Measurements from ENCODE around the gene ARRB1. TPM values are rescaled to one million over a fixed set of nuclear protein-coding genes. Genes with fewer than 3 reads are reported as not detected.

Gene ARRB1
- total RNA-seq, 1 experiment from 2014 or later = 24.2 TPM

- Histone ChIP-seq H3K27ac (ENCODE audit: low read depth, low read length) (no peak overlapping the region), H3K9ac (ENCODE audit: low read length) (no peak overlapping the region), H3K27me3 (ENCODE audit: insufficient read depth, low read length) (no peaks in the 10 kb centered on the region), H3K9me2 (ENCODE audit: insufficient read depth) (no peaks in the 10 kb centered on the region), H3K4me2 (ENCODE audit: low read length) (no peak overlapping the region), H3K9me3 (ENCODE audit: control insufficient read depth in 1 of 2, insufficient read depth in 1 of 2, low read depth in 1 of 2, low read length in 2 of 2) (no peaks in the 10 kb centered on the region), H3K79me2 (ENCODE audit: insufficient read depth, low read length) (no peaks in the 10 kb centered on the region), H3K36me3 (ENCODE audit: control insufficient read depth in 1 of 2, insufficient read depth in 2 of 2, low read length in 2 of 2) (no peaks in the 10 kb centered on the region), H3K4me3 (replicated peaks in 1 of 2; ENCODE audit: low read depth in 1 of 2, low read length in 2 of 2) (no peak overlapping the region), H3K4me1 (ENCODE audit: control insufficient read depth in 1 of 2, insufficient read depth in 2 of 2, low read length in 2 of 2) (peaks cover 16 to 21% of the 10 kb centered on the region in 2 experiments), H2AFZ (ENCODE audit: low read depth, low read length, poor library complexity, severe bottlenecking) (no peak overlapping the region), H4K20me1 (ENCODE audit: insufficient read depth) (no peaks in the 10 kb centered on the region)
- ChIA-PET POLR2A (no interaction called here), CTCF (interaction anchor here (0.8 to 1.4 kb wide), 2 partner anchors 12 to 35 kb away, joined by 3 to 4 read pairs; no protein-coding TSS in a partner anchor), RAD21 (ENCODE audit: low non-redundant PET in 1 of 2, low total read pairs in 2 of 2, uncharacterized antibody in 2 of 2, unreplicated experiment in 2 of 2) (no interaction called here)
- no peak for TF ChIP-seq JUND (IDR thresholded peaks at IDR 0.05)
- TF ChIP-seq ZNF274 (IDR thresholded peaks at IDR 0.05; ENCODE audit: low read depth, low read length) = no peak
- TF ChIP-seq FOSL1 (IDR thresholded peaks at IDR 0.05; ENCODE audit: low read depth) = no peak
- TF ChIP-seq RAD21 (IDR thresholded peaks at IDR 0.05; ENCODE audit: low read depth) = no peak
- TF ChIP-seq ATF3 (IDR thresholded peaks at IDR 0.05) = no peak
- intact Hi-C loops (cut with micrococcal nuclease) = no loop called here
- ATAC-seq = no peak
- DNase-seq (ENCODE audit: low read depth, low spot score) = no peak
- no TSS peak for BruUV-seq (replicated peaks)
Observed at GRCh38 chr11:75375626-75376025, 24.2 kb upstream of the ARRB1 start.

GRCh38 chr11:75374646-75375045 lies 23.2 kb upstream of the ARRB1 start:
- Histone ChIP-seq H3K4me2 (ENCODE audit: low read length) (no peak overlapping the region), H3K9me2 (ENCODE audit: insufficient read depth) (no peaks in the 10 kb centered on the region), H2AFZ (ENCODE audit: low read depth, low read length, poor library complexity, severe bottlenecking) (no peak overlapping the region), H3K4me1 (ENCODE audit: control insufficient read depth in 1 of 2, insufficient read depth in 2 of 2, low read length in 2 of 2) (peaks cover 12 to 20% of the 10 kb centered on the region in 2 experiments), H3K79me2 (ENCODE audit: insufficient read depth, low read length) (no peaks in the 10 kb centered on the region), H3K27ac (ENCODE audit: low read depth, low read length) (no peak overlapping the region), H3K4me3 (replicated peaks in 1 of 2; ENCODE audit: low read depth in 1 of 2, low read length in 2 of 2) (no peak overlapping the region), H3K36me3 (ENCODE audit: control insufficient read depth in 1 of 2, insufficient read depth in 2 of 2, low read length in 2 of 2) (no peaks in the 10 kb centered on the region), H3K27me3 (ENCODE audit: insufficient read depth, low read length) (no peaks in the 10 kb centered on the region), H3K9me3 (ENCODE audit: control insufficient read depth in 1 of 2, insufficient read depth in 1 of 2, low read depth in 1 of 2, low read length in 2 of 2) (no peaks in the 10 kb centered on the region), H4K20me1 (ENCODE audit: insufficient read depth) (no peaks in the 10 kb centered on the region), H3K9ac (ENCODE audit: low read length) (no peak overlapping the region)
- ChIA-PET POLR2A (no interaction called here), RAD21 (ENCODE audit: low non-redundant PET in 1 of 2, low total read pairs in 2 of 2, uncharacterized antibody in 2 of 2, unreplicated experiment in 2 of 2) (no interaction called here), CTCF (no interaction called here)
- intact Hi-C loops (cut with micrococcal nuclease) = no loop called here
- DNase-seq (ENCODE audit: low read depth, low spot score) (no peak), ATAC-seq (no peak)
- no TSS peak for BruUV-seq (replicated peaks)
- TF ChIP-seq TCF7L2 (IDR thresholded peaks at IDR 0.05; ENCODE audit: borderline replicate concordance, extremely low read depth, insufficient read depth, insufficient read length) (no peak), SP1 (IDR thresholded peaks at IDR 0.05; ENCODE audit: low read depth) (no peak), ZBTB33 (IDR thresholded peaks at IDR 0.05; ENCODE audit: extremely low read depth, insufficient replicate concordance, low read length) (no peak), FOSL1 (IDR thresholded peaks at IDR 0.05; ENCODE audit: low read depth) (no peak), ATF3 (IDR thresholded peaks at IDR 0.05) (no peak), EZH2 (IDR thresholded peaks at IDR 0.05) (no peak), POLR2A (IDR thresholded peaks at IDR 0.05; ENCODE audit: borderline replicate concordance, extremely low read depth, insufficient read depth, insufficient read length) (no peak), CBX3 (IDR thresholded peaks at IDR 0.05; ENCODE audit: low read depth) (no peak), POLR2AphosphoS5 (IDR thresholded peaks at IDR 0.05; ENCODE audit: low read depth, low read length) (no peak), CEBPB (IDR thresholded peaks at IDR 0.05; ENCODE audit: low read depth) (no peak), RAD21 (IDR thresholded peaks at IDR 0.05; ENCODE audit: low read depth) (no peak), ZNF274 (IDR thresholded peaks at IDR 0.05; ENCODE audit: low read depth, low read length) (no peak), YY1 (IDR thresholded peaks at IDR 0.05; ENCODE audit: extremely low read depth, insufficient replicate concordance, low read depth, low read length) (no peak), JUND (IDR thresholded peaks at IDR 0.05) (no peak), MAX (IDR thresholded peaks at IDR 0.05) (no peak)
